Muscle layer of duodenum (tissue), 2 donors: ENCODE results near the gene LILRB5.
A peak's percentile ranks its signal among the peaks of the same experiment; 100 is the strongest.
"Not testable (repeated sequence)": the region's sequence is repeated elsewhere in the genome, so short reads cannot be mapped to it uniquely, and the experiment has no call there.

Source experiments
- H3K27ac ChIP-seq: one replicate; pipeline ENCODE4 v1.7.0; 2013; ENCODE audit warnings: mild to moderate bottlenecking, low read length
- H3K27me3 ChIP-seq: one replicate; pipeline ENCODE4 v1.7.0; 2013; ENCODE audit warnings: low read depth, mild to moderate bottlenecking, control low read depth, low read length
- H3K36me3 ChIP-seq, 2 donors: one replicate each; pipeline ENCODE4 v1.7.0; 2013; ENCODE audit warnings: low read length in 2 of 2, control low read depth in 1 of 2, mild to moderate bottlenecking in 1 of 2; ENCODE audit not compliant: insufficient read depth in 2 of 2, control insufficient read depth in 1 of 2
- H3K4me1 ChIP-seq, 2 donors: one replicate each; pipeline ENCODE4 v1.7.0; 2013; ENCODE audit warnings: low read length in 2 of 2, mild to moderate bottlenecking in 2 of 2, control low read depth in 1 of 2, moderate library complexity in 1 of 2; ENCODE audit not compliant: insufficient read depth in 2 of 2, control insufficient read depth in 1 of 2
- H3K4me3 ChIP-seq, 2 donors: one replicate each; pipeline ENCODE4 v1.7.0; 2013; ENCODE audit warnings: low read length in 2 of 2, low read depth in 1 of 2, mild to moderate bottlenecking in 1 of 2
- H3K9me3 ChIP-seq, 2 donors: one replicate each; pipeline ENCODE4 v1.7.0; 2013; ENCODE audit warnings: low read length in 2 of 2, control low read depth in 1 of 2, mild to moderate bottlenecking in 1 of 2; ENCODE audit not compliant: control insufficient read depth in 1 of 2
- donor health status: healthy.

The LILRB5 gene

DNA sequence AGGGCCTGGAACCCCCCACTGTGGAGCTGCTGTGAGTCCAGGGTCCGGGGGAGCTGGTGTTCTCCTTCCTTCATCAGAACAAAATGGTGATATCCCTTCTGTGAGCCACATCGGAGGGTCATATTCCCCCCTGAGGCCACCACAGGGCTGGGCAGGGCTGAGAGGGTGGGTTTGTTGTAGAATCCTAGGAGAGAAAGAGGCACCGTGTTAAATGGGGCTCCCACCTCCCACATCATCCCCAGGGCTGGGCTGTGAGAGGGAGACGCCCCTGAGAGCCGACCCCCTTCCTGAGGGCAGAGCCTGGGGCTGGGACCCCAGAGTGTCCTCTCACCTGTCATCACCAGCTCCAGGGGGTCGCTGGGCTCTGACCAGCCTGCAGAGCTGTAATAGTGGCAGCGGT is 35.1 kb downstream of the LILRB5 start:
- H3K27me3 ChIP-seq, H3K4me1 ChIP-seq, H3K27ac ChIP-seq, H3K9me3 ChIP-seq, H3K36me3 ChIP-seq, H3K4me3 ChIP-seq: not testable (repeated sequence)

DNA sequence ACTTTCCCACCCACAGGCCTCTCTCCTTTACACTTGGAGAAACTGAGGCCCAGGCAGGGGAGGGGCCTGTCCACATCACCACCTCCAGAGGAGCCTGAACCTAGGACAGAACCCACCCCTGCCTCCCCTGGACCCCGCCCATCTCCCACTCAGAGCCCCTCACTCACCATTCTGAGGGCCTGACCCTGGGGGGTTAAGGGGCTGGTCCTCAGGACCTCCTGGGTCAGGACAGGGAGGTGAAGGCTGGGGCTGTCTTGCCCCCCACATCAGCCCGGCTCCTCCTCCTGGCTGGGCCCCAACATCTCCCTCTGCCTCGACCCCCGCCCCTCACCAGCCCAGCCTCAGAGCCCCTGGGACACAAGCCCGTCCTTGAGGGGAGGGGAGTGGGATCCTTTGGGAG is 37.4 kb downstream of the LILRB5 start:
- H3K27me3 ChIP-seq, H3K27ac ChIP-seq, H3K9me3 ChIP-seq, H3K36me3 ChIP-seq, H3K4me3 ChIP-seq, H3K4me1 ChIP-seq: not testable (repeated sequence)

DNA sequence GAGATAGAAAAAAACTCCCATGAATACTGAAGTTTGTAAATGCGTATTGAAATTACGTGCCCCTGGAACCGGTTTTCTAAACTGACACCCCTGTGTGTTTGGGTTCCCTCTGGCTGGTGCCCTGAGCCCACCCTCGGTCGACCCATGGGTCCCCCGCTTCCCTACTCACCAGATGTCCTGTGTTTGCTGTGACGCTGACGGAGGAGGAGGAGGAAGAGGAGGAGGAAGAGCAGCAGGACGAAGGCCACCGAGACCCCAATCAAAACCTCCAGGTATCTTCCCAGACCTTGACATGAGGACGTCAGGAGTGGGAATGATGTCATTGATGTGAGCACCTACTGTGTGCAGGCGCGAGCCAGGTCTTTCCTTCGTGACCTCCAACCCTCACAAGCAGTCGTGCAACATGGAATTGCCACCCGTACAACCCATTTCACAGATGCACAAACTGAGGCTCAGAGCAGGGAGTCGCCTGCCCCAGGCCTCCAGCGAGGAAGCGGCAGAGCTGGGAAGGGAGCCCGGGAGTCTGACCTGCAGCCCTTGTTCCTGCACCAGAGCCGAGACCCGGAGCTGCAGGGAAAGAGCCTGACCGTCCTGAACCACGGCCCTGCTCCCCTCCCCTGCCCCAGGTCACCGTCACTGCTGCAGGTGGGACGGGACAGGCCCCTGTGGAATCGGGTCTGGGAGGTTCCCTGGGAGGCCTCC is 38.0 kb downstream of the LILRB5 start:
- Histone ChIP-seq H3K27ac (no peak overlapping the region), H3K9me3 (no peaks in the 10 kb centered on the region), H3K36me3 (no peaks in the 10 kb centered on the region), H3K4me3 (no peak overlapping the region), H3K27me3 (no peaks in the 10 kb centered on the region), H3K4me1 (no peaks in the 10 kb centered on the region)

DNA sequence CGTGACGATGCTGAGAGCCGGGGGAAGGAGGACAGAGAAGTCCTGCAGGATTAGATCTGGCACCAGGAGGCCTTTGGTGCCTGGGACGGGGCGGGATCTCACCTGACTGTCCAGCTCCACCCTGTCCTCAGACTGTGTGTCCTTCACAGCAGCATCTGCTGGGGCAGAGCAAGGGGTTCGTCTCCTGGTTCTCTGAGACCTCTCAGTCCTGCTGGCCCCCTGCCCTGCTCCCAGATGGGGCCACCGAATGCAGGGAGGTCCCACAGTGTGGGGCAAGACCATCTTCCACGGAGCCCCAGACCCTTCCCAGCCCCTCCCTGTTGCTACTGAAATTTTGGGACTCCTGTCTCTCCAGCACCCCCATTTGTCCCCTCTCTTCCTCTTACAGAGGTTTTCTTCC is 38.8 kb downstream of the LILRB5 start:
- Histone ChIP-seq H3K4me1 (no peaks in the 10 kb centered on the region), H3K9me3 (no peaks in the 10 kb centered on the region), H3K36me3 (no peaks in the 10 kb centered on the region), H3K4me3 (no peak overlapping the region), H3K27me3 (no peaks in the 10 kb centered on the region), H3K27ac (no peak overlapping the region)

DNA sequence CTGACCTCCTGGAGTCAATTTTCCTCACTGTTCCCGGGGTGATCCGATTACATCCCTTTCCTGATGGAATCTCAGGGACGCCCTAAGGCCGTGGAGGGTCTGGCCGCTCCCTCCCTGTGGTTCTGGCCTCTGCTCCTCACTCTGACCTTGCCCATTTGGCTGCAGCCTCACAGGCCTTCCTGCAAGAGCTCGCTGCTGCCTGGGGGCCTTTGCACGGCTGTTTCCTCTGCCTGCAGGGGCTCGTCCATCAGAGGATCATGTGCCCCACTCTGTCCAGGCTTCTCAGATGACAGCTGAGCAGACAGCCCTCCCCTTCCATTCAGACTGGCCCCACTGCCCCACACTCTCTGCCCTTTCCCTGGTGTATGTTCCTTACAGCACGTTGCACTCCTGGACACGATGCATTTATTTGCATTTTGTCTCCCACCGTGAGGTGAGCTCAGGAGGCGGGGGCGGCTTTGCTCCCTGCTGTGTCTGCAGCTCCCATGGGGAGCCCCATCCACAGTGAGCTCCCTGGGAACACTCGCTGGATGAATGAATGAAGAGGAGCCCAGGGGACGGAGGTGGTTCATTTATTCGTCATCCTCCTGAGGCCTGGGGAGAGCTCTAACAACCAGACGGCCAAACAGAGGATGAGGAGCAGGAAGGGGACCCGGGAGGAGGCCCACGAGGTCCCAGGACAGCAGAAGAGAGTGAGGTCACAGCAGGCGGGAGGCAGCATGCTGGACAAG is 39.4 kb downstream of the LILRB5 start:
- H3K4me1 ChIP-seq = not testable (repeated sequence)

DNA sequence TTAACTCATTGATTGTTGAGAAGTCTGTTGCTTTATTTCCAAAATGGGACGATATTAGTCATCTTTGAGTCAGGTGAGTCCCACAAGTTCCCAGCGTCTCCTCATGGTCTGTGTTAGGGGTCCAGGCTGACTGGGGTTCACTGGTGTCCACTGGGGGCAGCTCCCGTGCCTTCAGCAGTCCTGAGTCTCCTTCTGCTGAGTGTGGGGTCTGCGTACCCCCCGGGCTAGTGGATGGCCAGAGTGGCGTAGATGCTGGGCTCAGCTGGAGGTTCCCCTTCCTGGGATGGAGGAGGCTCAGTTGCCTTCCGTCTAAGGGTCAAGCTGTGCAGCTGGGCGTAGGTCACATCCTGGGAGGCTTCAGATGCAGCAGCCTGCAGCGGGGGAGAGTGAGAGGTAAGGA is 40.2 kb downstream of the LILRB5 start:
- no peaks in the 10 kb centered on the region for H3K27me3 ChIP-seq
- H3K36me3 ChIP-seq = no peaks in the 10 kb centered on the region
- H3K4me3 ChIP-seq = no peak overlapping the region
- H3K4me1 ChIP-seq = no peaks in the 10 kb centered on the region
- no peaks in the 10 kb centered on the region for H3K9me3 ChIP-seq
- no peak overlapping the region for H3K27ac ChIP-seq

More for the DNA sequence above, 39.4 kb downstream of the LILRB5 start:
- not testable (repeated sequence) for H3K27ac ChIP-seq, H3K9me3 ChIP-seq, H3K36me3 ChIP-seq, H3K27me3 ChIP-seq, H3K4me3 ChIP-seq

DNA sequence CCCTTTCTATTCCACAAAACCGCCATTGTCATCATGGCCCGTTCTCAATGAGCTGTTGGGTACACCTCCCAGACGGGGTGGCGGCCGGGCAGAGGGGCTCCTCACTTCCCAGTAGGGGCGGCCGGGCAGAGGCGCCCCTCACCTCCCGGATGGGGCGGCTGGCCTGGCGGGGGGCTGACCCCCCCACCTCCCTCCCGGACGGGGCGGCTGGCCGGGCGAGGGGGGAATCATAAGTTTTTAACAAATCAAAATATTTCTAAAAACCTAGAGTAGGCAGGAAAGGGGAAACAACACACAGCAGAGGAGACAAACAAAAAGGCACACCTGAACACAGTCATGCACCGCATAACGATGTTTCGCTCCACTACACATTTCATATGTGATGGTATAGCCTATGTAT is 42.3 kb downstream of the LILRB5 start:
- H3K36me3 ChIP-seq, H3K27me3 ChIP-seq, H3K27ac ChIP-seq, H3K9me3 ChIP-seq, H3K4me1 ChIP-seq, H3K4me3 ChIP-seq: not testable (repeated sequence)

DNA sequence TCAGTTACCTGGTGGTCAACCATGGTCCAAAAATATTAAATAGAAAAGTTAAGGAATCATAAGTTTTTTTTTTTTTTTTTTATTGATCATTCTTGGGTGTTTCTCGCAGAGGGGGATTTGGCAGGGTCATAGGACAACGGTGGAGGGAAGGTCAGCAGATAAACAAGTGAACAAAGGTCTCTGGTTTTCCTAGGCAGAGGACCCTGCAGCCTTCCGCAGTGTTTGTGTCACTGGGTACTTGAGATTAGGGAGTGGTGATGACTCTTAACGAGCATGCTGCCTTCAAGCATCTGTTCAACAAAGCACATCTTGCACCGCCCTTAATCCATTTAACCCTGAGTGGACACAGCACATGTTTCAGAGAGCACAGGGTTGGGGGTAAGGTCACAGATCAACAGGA is 42.9 kb downstream of the LILRB5 start:
- H3K36me3 ChIP-seq, H3K9me3 ChIP-seq, H3K27ac ChIP-seq, H3K4me3 ChIP-seq, H3K27me3 ChIP-seq: not testable (repeated sequence)
- H3K4me1 ChIP-seq = peaks cover 10 to 12% of the 10 kb centered on the region in 2 donors

DNA sequence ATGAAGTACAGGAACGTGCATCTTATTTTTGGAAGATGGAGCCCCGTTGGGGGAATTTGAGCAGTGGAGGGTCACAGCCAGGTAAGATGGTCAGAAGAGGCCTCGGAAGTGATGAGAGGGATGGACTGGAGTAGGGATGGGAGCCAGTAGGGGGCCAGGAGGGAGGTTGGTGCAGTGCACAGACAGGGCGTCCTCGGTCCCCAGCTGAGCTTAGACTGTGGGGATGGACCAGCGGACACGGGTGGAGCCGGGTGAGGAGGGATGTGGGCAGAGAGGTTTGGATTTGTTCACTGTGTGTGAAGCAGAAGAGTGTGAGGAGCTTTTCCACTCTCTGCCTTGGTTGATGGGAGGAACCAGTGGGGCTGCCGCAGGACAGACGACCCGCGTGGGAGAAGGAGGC is 45.8 kb downstream of the LILRB5 start:
- Histone ChIP-seq H3K4me3 (no peak overlapping the region), H3K9me3 (no peaks in the 10 kb centered on the region), H3K36me3 (peaks cover 18 to 23% of the 10 kb centered on the region in 2 donors), H3K27ac (no peak overlapping the region), H3K27me3 (no peaks in the 10 kb centered on the region), H3K4me1 (peaks cover 17 to 29% of the 10 kb centered on the region in 2 donors)

DNA sequence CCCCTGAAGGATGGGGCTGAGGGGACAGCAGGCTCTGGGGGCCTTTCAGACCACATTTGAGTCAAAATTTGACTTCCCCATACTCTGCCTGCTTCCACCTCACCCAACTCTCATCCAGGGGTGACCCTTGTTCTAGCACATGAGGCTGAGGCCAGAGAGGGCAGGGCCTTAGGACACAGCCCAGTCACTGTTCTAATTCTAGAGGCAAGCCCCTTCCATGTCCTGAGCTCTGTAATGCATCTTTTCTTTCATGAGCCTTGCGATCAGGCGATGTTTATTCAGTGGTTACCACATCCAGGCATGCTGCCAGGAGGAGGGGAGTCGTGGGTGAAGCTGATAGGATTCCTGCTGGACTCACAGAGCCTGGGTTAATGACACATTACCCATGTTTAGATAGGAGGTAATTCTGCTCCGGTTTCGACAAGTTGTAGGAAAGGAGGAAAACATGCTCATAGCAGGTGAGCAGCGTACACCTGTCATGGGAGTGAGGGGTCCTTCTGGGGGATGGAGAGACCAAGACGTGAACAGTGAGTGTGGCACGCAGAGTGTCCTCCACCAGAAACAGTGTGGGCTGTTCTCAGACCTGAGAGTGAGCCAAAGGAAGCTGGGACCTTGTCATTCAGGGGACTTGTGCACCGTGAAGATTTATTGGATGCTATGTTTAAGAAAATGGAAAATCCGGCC is 47.1 kb downstream of the LILRB5 start:
- H3K9me3 ChIP-seq = no peaks in the 10 kb centered on the region
- no peaks in the 10 kb centered on the region for H3K27me3 ChIP-seq
- H3K4me3 ChIP-seq = peak overlapping the region; percentile 8 to 12
- H3K4me1 ChIP-seq = peaks cover 17 to 37% of the 10 kb centered on the region in 2 donors
- peak overlapping the region; percentile 73 for H3K27ac ChIP-seq
- peaks cover 29 to 34% of the 10 kb centered on the region in 2 donors for H3K36me3 ChIP-seq

DNA sequence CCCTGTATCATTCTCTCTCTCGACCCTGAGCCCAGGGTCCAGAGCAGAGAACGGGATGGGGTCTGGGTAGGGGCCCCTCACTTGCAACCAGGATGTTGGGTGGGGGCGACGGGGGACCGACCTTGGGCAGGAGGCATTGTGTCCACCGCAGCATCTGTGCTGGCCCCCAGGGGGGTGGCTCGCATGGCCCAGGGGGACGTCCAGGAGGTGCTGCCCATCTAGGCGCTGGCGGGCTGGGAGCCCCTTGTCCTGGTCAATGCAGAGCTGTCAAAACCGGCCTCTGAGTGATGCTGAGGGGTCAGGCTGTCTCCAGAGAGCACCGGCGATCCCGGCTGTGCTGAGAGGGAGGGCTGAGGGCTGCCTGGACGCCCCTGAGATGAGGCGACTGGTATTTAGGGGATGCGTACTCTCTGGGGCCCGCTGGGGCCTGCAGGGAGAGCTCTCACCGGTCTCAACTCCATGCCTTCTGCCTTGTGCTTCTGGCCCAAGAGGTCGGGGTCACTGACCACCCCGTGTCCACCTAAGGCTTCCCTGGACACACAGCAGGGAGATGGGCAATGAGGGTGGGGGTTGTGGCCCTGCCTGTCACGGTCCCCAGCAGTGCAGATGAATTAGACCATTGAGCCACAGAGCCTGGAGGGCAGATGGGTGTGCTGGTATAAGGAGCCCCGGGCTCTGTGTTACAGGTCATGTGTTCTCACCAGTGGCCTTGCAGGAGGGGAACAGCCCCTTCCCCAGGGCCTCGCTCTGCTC is 47.8 kb downstream of the LILRB5 start:
- peaks cover 36 to 41% of the 10 kb centered on the region in 2 donors for H3K36me3 ChIP-seq
- H3K9me3 ChIP-seq = no peaks in the 10 kb centered on the region
- peak overlapping the region; percentile 73 for H3K27ac ChIP-seq
- peak overlapping the region in 1 of 2 donors; percentile 12 for H3K4me3 ChIP-seq
- H3K4me1 ChIP-seq = peaks cover 17 to 43% of the 10 kb centered on the region in 2 donors
- H3K27me3 ChIP-seq = no peaks in the 10 kb centered on the region
